CD14-positive monocyte (primary cell): ENCODE measurements around the gene MCCC1. TPM values are rescaled to one million over a fixed set of nuclear protein-coding genes. Genes with fewer than 3 reads are reported as not detected.

Source experiments
- DNase-seq, 3 donors: peaks; one replicate each; pipeline ENCODE4 v3.0.0-alpha.2; 2011 to 2022
- H2AFZ ChIP-seq: 2 replicates; pipeline ENCODE4 v1.6.0; 2012; ENCODE audit warnings: mild to moderate bottlenecking, low read depth, low read length, inconsistent platforms; ENCODE audit not compliant: insufficient read depth, poor library complexity, severe bottlenecking
- H3K27ac ChIP-seq, 2 donors: 1 replicate in 1 of 2; 2 replicates in 1 of 2; pipeline ENCODE4 v1.5.1; 2012 to 2013; ENCODE audit warnings: low read length in 2 of 2, control low read depth in 1 of 2, inconsistent platforms in 1 of 2, low read depth in 1 of 2, mild to moderate bottlenecking in 1 of 2
- H3K27me3 ChIP-seq, 2 donors: one replicate each; pipeline versions ENCODE4 v1.6.0 to v1.6.1; 2011 to 2013; ENCODE audit warnings: low read length in 2 of 2; ENCODE audit not compliant: control insufficient read depth in 2 of 2, insufficient read depth in 2 of 2
- H3K36me3 ChIP-seq, 2 donors: replicated peaks in 1 of 2; 1 replicate in 1 of 2; 2 replicates in 1 of 2; pipeline versions ENCODE4 v1.5.1 to v1.6.1; 2012 to 2013; ENCODE audit warnings: low read length in 2 of 2, control low read depth in 1 of 2, inconsistent platforms in 1 of 2, mild to moderate bottlenecking in 1 of 2; ENCODE audit not compliant: insufficient read depth in 2 of 2, control insufficient read depth in 1 of 2
- H3K4me1 ChIP-seq, 2 donors: 1 replicate in 1 of 2; 2 replicates in 1 of 2; pipeline versions ENCODE4 v1.5.1 to v1.6.1; 2012 to 2013; ENCODE audit warnings: low read length in 2 of 2, control low read depth in 1 of 2, inconsistent platforms in 1 of 2, mild to moderate bottlenecking in 1 of 2, moderate library complexity in 1 of 2; ENCODE audit not compliant: insufficient read depth in 2 of 2, control insufficient read depth in 1 of 2
- H3K4me2 ChIP-seq: replicated peaks from 2 replicates; pipeline ENCODE3; 2012; ENCODE audit warnings: low read length, moderate library complexity, mild to moderate bottlenecking; ENCODE audit not compliant: poor library complexity, severe bottlenecking; ENCODE audit errors: extremely low read depth
- H3K4me3 ChIP-seq, 3 experiments: fragments of 200-600 bp in 1 of 3; sonication (generic) in 1 of 3; replicated peaks in 1 of 3; 1 replicate in 2 of 3; 2 replicates in 1 of 3; pipeline ENCODE4 v1.5.1; 2011 to 2013; ENCODE audit warnings: low read length in 3 of 3, mild to moderate bottlenecking in 3 of 3, control low read depth in 2 of 3, low read depth in 2 of 3, inconsistent platforms in 1 of 3, moderate library complexity in 1 of 3
- H3K79me2 ChIP-seq: 2 replicates; pipeline ENCODE4 v1.6.0; 2012; ENCODE audit warnings: mild to moderate bottlenecking, control low read depth, inconsistent platforms, low read length, moderate library complexity; ENCODE audit not compliant: insufficient read depth
- H3K9ac ChIP-seq: 2 replicates; pipeline ENCODE4 v1.6.0; 2017; ENCODE audit warnings: low read length, mild to moderate bottlenecking; ENCODE audit not compliant: insufficient read depth, poor library complexity, severe bottlenecking
- H3K9me3 ChIP-seq, 2 donors: replicated peaks in 1 of 2; 1 replicate in 1 of 2; 2 replicates in 1 of 2; pipeline versions ENCODE4 v1.5.1 to v1.6.1; 2012 to 2013; ENCODE audit warnings: low read length in 2 of 2, control low read depth in 1 of 2; ENCODE audit not compliant: control insufficient read depth in 1 of 2, insufficient read depth in 1 of 2
- H4K20me1 ChIP-seq: 2 replicates; pipeline ENCODE4 v1.6.0; 2012; ENCODE audit warnings: mild to moderate bottlenecking, low read length, control low read depth, moderate library complexity; ENCODE audit not compliant: insufficient read depth
- H3K27ac Mint-ChIP-seq, 7 donors: one replicate each; pipeline ENCODE4 v1.8.0; 2020; ENCODE audit warnings: mild to moderate bottlenecking in 7 of 7, mixed read lengths in 7 of 7, moderate library complexity in 6 of 7, inconsistent platforms in 2 of 7
- H3K27me3 Mint-ChIP-seq, 3 donors: one replicate each; pipeline ENCODE4 v1.8.0; 2021 to 2022; ENCODE audit warnings: low read depth in 3 of 3, mild to moderate bottlenecking in 3 of 3, mixed read lengths in 3 of 3, moderate library complexity in 3 of 3, inconsistent platforms in 1 of 3
- H3K36me3 Mint-ChIP-seq, 2 donors: one replicate each; pipeline ENCODE4 v1.8.0; 2020; ENCODE audit warnings: mixed read lengths in 2 of 2, inconsistent platforms in 1 of 2, mild to moderate bottlenecking in 1 of 2
- H3K4me1 Mint-ChIP-seq: one replicate; pipeline ENCODE4 v1.8.0; 2020; ENCODE audit warnings: mild to moderate bottlenecking, mixed read lengths
- H3K4me3 Mint-ChIP-seq, 2 donors: one replicate each; pipeline ENCODE4 v1.8.0; 2020; ENCODE audit warnings: mild to moderate bottlenecking in 2 of 2, mixed read lengths in 2 of 2, moderate library complexity in 1 of 2
- H3K9me3 Mint-ChIP-seq, 7 donors: one replicate each; pipeline ENCODE4 v1.8.0; 2020 to 2022; ENCODE audit warnings: mixed read lengths in 7 of 7, mild to moderate bottlenecking in 6 of 7, moderate library complexity in 6 of 7, inconsistent platforms in 2 of 7
- CTCF ChIP-seq: fragments of 200-600 bp; IDR thresholded peaks from one replicate; pipeline ENCODE4 v1.8.0; 2022; ENCODE audit warnings: antibody characterized with exemption, mild to moderate bottlenecking
- WGBS: methylation state at CpG from one replicate; pipeline ENCODE4 v1.1.5; 2013; ENCODE audit warnings: missing lambda C conversion rate; ENCODE audit not compliant: insufficient coverage; 5-methylcytosine and 5-hydroxymethylcytosine counted together
- intact Hi-C, 2 donors: fragments of 100-400 bp; cut with micrococcal nuclease; formaldehyde crosslinking; loops; one replicate each; pipeline versions ENCODE4 v1.15.0 to v1.15.1; 2023
- polyA plus RNA-seq, 3 donors: library from polyadenylated mRNA; depleted of rRNA in 1 of 3; unstranded in 2 of 3; stranded (reverse) in 1 of 3; fragments of 300-500 nt in 2 of 3; fragments of >200 nt in 1 of 3; fragmentation: Illumina TruSeq in 2 of 3; gene quantifications; 1 replicate in 2 of 3; 2 replicates in 1 of 3; pipeline ENCODE4 v1.2.3, GENCODE V29; 2012 to 2021

The MCCC1 gene
- polyA plus RNA-seq, 3 donors: 13.9 to 18.4 (median 16.0) TPM

- H2AFZ ChIP-seq: no peak overlapping the region
- Mint-ChIP-seq H3K4me1 (peaks cover 27% of the 10 kb centered on the region), H3K4me3 (no peak overlapping the region), H3K27me3 (no peaks in the 10 kb centered on the region), H3K27ac (peak overlapping the region in 2 of 7 donors; percentile 2 to 46), H3K9me3 (no peaks in the 10 kb centered on the region), H3K36me3 (peaks cover 5 to 10% of the 10 kb centered on the region in 2 donors)
- H3K4me1 ChIP-seq: peaks cover 17 to 24% of the 10 kb centered on the region in 2 donors
- no peak for DNase-seq
- H3K79me2 ChIP-seq: peaks cover 97% of the 10 kb centered on the region
- H4K20me1 ChIP-seq: peaks cover 84% of the 10 kb centered on the region
- H3K27me3 ChIP-seq: no peaks in the 10 kb centered on the region
- no peaks in the 10 kb centered on the region for H3K9me3 ChIP-seq
- no peak overlapping the region for H3K4me2 ChIP-seq
- TF ChIP-seq CTCF: no peak
- no peak overlapping the region for H3K4me3 ChIP-seq
- intact Hi-C loops: no loop called here
- WGBS: 100% methylated on average over 4 of the region's 7 CpGs
- H3K36me3 ChIP-seq: peaks cover 0 to 12% of the 10 kb centered on the region in 2 donors
- H3K27ac ChIP-seq: peak overlapping the region in 1 of 2 donors; percentile 63
- H3K9ac ChIP-seq: no peak overlapping the region
These were observed 129.4 kb downstream of the MCCC1 start for GRCh38 chr3:182969853-182970252.

- H3K4me1 ChIP-seq: peaks cover 17 to 24% of the 10 kb centered on the region in 2 donors
- TF ChIP-seq CTCF: no peak
These were observed 130.0 kb downstream of the MCCC1 start for GRCh38 chr3:182969277-182969676.

More at GRCh38 chr3:182969277-182969676, 130.0 kb downstream of the MCCC1 start:
- Histone ChIP-seq H4K20me1 (peaks cover 82% of the 10 kb centered on the region), H3K9ac (no peak overlapping the region), H3K27me3 (no peaks in the 10 kb centered on the region), H3K4me2 (no peak overlapping the region), H3K9me3 (no peaks in the 10 kb centered on the region), H3K4me3 (no peak overlapping the region), H3K27ac (peak overlapping the region in 1 of 2 donors; percentile 63), H3K79me2 (peaks cover 93% of the 10 kb centered on the region), H2AFZ (no peak overlapping the region), H3K36me3 (peaks cover 0 to 15% of the 10 kb centered on the region in 2 donors)
- H3K27me3 Mint-ChIP-seq: no peaks in the 10 kb centered on the region
- intact Hi-C loops: no loop called here
- H3K9me3 Mint-ChIP-seq: no peaks in the 10 kb centered on the region
- DNase-seq: peak in 2 of 3 donors; percentile 25 to 57
- peaks cover 27% of the 10 kb centered on the region for H3K4me1 Mint-ChIP-seq
- peaks cover 6 to 13% of the 10 kb centered on the region in 2 donors for H3K36me3 Mint-ChIP-seq
- H3K4me3 Mint-ChIP-seq: no peak overlapping the region
- peak overlapping the region in 3 of 7 donors; percentile 54 to 76 (median 56) for H3K27ac Mint-ChIP-seq
